Right renal cortex interstitium (tissue), 3 donors: ENCODE results near the gene DNAH17. TPM values are rescaled to one million over a fixed set of nuclear protein-coding genes. Genes with fewer than 3 reads are reported as not detected.

Experiments
- DNase-seq, 3 donors: peaks; one replicate each; pipeline ENCODE4 v3.0.0-alpha.2; 2013; ENCODE audit warnings: low read depth in 3 of 3, low spot score in 2 of 3
- polyA plus RNA-seq, 3 donors: library from polyadenylated mRNA; unstranded; fragments of 120-200 nt; gene quantifications; one replicate each; pipeline ENCODE4 v1.2.1, GENCODE V29; 2013; ENCODE audit not compliant: insufficient read length in 3 of 3

DNAH17 gene
- polyA plus RNA-seq, 3 donors: 1.5 to 1.7 (median 1.7) TPM

GRCh38 chr17:78605429-78605828, 28.2 kb upstream of the DNAH17 start:
- no peak for DNase-seq

GRCh38 chr17:78602246-78602645, 25.1 kb upstream of the DNAH17 start:
- DNase-seq: no peak

GRCh38 chr17:78601577-78602190, 24.5 kb upstream of the DNAH17 start:
- no peak for DNase-seq

GRCh38 chr17:78600181-78600721, 23.1 kb upstream of the DNAH17 start:
- DNase-seq: no peak

GRCh38 chr17:78599419-78599818, 22.2 kb upstream of the DNAH17 start:
- no peak for DNase-seq

- no peak for DNase-seq
These were observed 20.8 kb upstream of the DNAH17 start for GRCh38 chr17:78598013-78598471.

- no peak for DNase-seq
These were observed 19.9 kb upstream of the DNAH17 start for GRCh38 chr17:78596871-78597764.

GRCh38 chr17:78595135-78595810, 18.1 kb upstream of the DNAH17 start:
- DNase-seq: no peak

- no peak for DNase-seq
These were observed 15.8 kb upstream of the DNAH17 start for GRCh38 chr17:78592991-78593329.

GRCh38 chr17:78591263-78591671, 14.1 kb upstream of the DNAH17 start:
- DNase-seq: no peak

GRCh38 chr17:78589885-78590284, 12.7 kb upstream of the DNAH17 start:
- no peak for DNase-seq

- DNase-seq: no peak
These were observed 12.0 kb upstream of the DNAH17 start for GRCh38 chr17:78589031-78589675.

- DNase-seq: no peak
These were observed 11.2 kb upstream of the DNAH17 start for GRCh38 chr17:78588258-78589030.

- no peak for DNase-seq
These were observed 7.9 kb upstream of the DNAH17 start for GRCh38 chr17:78585006-78585630.

GRCh38 chr17:78583091-78583490, 5.9 kb upstream of the DNAH17 start:
- DNase-seq: no peak

GRCh38 chr17:78581304-78581703, 4.1 kb upstream of the DNAH17 start:
- DNase-seq: no peak

GRCh38 chr17:78580277-78580804, 3.1 kb upstream of the DNAH17 start:
- DNase-seq: no peak

- DNase-seq: no peak
These were observed 645 bp downstream of the DNAH17 start for GRCh38 chr17:78576389-78577112.

- DNase-seq: no peak
These were observed 1.3 kb downstream of the DNAH17 start for GRCh38 chr17:78575899-78576298.
